Cardiac fibroblast (primary cell): Measurements from ENCODE around the gene NCAM1.
A peak's percentile ranks its signal among the peaks of the same experiment; 100 is the strongest.

Experiments used
- DNase-seq, 2 donors: peaks; one replicate each; pipeline versions ENCODE4 v3.0.0 to v3.0.0-alpha.2; 2010; ENCODE audit warnings: low read depth in 2 of 2
- H3K4me3 ChIP-seq, 2 donors: replicated peaks in 1 of 2; 1 replicate in 1 of 2; 2 replicates in 1 of 2; pipeline ENCODE4 v1.5.1; 2011; ENCODE audit warnings: low read depth in 2 of 2, low read length in 2 of 2, mild to moderate bottlenecking in 2 of 2, moderate library complexity in 1 of 2
- TF ChIP-seq, protein P1 (sequence below): IDR thresholded peaks from one replicate; pipeline ENCODE4 v1.5.1; 2011; ENCODE audit warnings: low read depth, mild to moderate bottlenecking, low read length, inconsistent platforms

The NCAM1 gene

DNA sequence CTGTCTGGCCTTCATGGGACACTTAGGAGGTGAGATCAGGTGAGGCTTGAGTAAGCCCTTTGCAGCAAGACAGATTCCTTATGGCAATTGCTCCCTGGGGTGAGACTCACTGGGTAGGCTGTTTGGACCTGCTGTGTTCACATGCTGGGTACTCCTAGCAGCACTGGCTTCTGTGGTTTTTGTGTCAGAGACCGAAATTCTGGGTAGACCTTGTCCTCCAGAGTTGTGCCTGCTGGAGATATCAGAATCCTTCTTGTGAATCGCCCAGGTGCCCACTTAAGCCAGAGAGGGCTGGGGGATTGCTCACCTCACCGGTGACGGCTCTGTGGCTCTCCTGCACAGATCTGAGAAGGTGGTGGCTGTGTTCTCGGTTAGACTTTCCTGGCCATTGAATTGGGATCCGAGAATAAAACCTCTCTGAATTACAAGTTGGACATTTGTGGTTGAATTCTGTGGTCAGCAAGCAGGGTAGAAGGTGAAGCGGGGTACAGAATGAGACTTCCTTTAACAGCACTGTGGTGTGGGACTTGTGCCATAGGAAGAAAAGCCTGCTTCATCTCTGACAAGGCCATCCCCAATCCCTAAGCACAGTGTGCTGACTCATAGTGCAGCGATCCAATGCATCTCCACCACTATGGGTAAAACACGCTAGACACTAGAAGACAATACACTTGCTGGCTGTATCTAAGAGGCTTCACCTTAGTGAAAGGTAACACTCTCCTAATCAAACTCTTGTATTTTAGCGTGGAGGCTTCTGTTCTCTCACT lies 300.7 kb downstream of the NCAM1 start:
- DNase-seq: peak in 1 of 2 donors; percentile 45
- TF ChIP-seq, protein P1, sequence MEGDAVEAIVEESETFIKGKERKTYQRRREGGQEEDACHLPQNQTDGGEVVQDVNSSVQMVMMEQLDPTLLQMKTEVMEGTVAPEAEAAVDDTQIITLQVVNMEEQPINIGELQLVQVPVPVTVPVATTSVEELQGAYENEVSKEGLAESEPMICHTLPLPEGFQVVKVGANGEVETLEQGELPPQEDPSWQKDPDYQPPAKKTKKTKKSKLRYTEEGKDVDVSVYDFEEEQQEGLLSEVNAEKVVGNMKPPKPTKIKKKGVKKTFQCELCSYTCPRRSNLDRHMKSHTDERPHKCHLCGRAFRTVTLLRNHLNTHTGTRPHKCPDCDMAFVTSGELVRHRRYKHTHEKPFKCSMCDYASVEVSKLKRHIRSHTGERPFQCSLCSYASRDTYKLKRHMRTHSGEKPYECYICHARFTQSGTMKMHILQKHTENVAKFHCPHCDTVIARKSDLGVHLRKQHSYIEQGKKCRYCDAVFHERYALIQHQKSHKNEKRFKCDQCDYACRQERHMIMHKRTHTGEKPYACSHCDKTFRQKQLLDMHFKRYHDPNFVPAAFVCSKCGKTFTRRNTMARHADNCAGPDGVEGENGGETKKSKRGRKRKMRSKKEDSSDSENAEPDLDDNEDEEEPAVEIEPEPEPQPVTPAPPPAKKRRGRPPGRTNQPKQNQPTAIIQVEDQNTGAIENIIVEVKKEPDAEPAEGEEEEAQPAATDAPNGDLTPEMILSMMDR: no peak
- H3K4me3 ChIP-seq: no peak overlapping the region

GRCh38 chr11:113262594-113262993 lies 301.4 kb downstream of the NCAM1 start:
- no peak for DNase-seq
- TF ChIP-seq, protein P1: no peak
- H3K4me3 ChIP-seq: no peak overlapping the region

DNA sequence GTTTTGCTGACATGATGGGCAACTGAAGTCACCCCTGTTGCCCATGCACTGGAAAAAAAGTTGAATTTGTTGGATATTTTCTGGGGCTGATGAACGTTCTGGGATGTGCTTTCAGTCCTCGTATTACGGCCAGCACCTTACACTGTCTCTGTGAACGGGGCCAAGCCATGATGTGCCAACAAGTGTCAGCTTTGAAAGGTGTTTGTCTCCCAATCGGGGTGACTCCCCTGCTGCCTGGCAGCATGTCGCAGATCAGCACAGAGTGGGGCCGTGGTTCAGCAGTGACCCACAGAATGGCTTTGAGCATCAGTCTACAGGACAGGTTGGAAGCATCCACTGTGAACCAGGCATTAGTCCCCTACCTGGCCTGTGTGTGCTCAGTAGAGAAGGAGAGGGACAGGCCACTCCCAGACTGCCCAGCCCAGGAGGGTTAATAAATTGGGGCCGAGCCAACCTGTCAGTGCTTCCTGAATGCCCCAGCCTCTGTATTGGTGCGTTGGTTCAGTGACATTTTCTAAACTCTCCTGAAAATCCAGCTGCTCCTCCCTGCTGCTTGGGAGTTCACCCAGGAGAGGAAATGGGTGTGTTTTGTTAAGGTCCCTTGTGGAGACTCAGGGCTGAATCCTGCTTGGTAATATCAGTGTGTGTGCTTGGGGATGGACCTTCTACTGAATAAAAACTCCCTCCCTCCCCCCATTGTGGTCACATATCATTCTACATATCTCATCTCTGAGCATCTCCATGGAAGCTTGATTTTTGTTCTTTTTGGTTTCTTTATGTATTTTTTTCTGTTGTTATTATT lies 302.4 kb downstream of the NCAM1 start:
- TF ChIP-seq, protein P1: no peak
- no peak for DNase-seq
- no peak overlapping the region for H3K4me3 ChIP-seq

DNA sequence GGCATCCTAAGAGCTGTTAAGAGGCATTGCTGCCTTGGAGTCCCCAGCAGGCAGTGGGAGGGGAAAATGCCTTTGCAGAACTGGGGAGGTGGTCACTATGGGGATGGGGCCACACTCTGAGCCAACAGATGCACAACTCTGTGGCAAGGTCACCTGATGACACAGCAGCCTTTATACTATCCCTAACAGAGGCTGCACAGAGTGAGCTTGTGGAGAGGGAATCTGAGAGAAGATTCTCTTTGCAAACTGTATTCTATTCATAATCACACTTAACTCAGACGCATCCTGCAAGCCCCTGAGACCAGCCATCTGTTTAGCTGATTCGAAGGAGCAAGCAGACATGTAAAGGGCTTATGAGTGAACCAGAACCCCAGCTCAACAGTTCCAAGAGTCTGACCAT lies 304.1 kb downstream of the NCAM1 start:
- no peak for DNase-seq
- H3K4me3 ChIP-seq: no peak overlapping the region
- TF ChIP-seq, protein P1: no peak

- H3K4me3 ChIP-seq: no peak overlapping the region
- no peak for DNase-seq
- TF ChIP-seq, protein P1: no peak
Measured at GRCh38 chr11:113267493-113267892, 306.3 kb downstream of the NCAM1 start.

GRCh38 chr11:113269096-113269495 lies 307.9 kb downstream of the NCAM1 start:
- no peak overlapping the region for H3K4me3 ChIP-seq
- DNase-seq: no peak
- TF ChIP-seq, protein P1: no peak
